Neuronal stem cell (in vitro differentiated cells): Measurements from ENCODE around the gene B9D2.

Source experiments
- DNase-seq: peaks from one replicate; pipeline ENCODE4 v3.0.0-alpha.2; 2013; ENCODE audit warnings: low spot score
- H2AFZ ChIP-seq: one replicate; pipeline ENCODE4 v1.6.1; 2013; ENCODE audit warnings: mild to moderate bottlenecking, low read length, inconsistent platforms
- H2AK5ac ChIP-seq: 2 replicates; pipeline ENCODE4 v1.6.1; 2013; ENCODE audit warnings: low read depth, mild to moderate bottlenecking, inconsistent platforms, low read length, moderate library complexity, mixed read lengths
- H2BK120ac ChIP-seq: 2 replicates; pipeline ENCODE4 v1.6.1; 2013; ENCODE audit warnings: low read depth, mild to moderate bottlenecking, inconsistent platforms, low read length, moderate library complexity, mixed read lengths
- H2BK12ac ChIP-seq: one replicate; pipeline ENCODE4 v1.6.1; 2013; ENCODE audit warnings: low read length, inconsistent platforms
- H2BK15ac ChIP-seq: 2 replicates; pipeline ENCODE4 v1.6.1; 2013; ENCODE audit warnings: mild to moderate bottlenecking, low read length, inconsistent platforms, mixed read lengths
- H2BK5ac ChIP-seq: one replicate; pipeline ENCODE4 v1.6.1; 2013; ENCODE audit warnings: inconsistent platforms, mild to moderate bottlenecking, low read length, moderate library complexity
- H3K14ac ChIP-seq: one replicate; pipeline ENCODE4 v1.6.1; 2013; ENCODE audit warnings: low read length, inconsistent platforms
- H3K18ac ChIP-seq: 2 replicates; pipeline ENCODE4 v1.6.1; 2013; ENCODE audit warnings: low read length, inconsistent platforms
- H3K23ac ChIP-seq: 2 replicates; pipeline ENCODE4 v1.6.1; 2013; ENCODE audit warnings: low read depth, mild to moderate bottlenecking, mixed read lengths, low read length, inconsistent platforms; ENCODE audit not compliant: poor library complexity
- H3K27ac ChIP-seq: replicated peaks from 3 replicates; pipeline ENCODE4 v1.5.1; 2013; ENCODE audit warnings: low read length, inconsistent platforms
- H3K27me3 ChIP-seq, 3 experiments: 2 replicates each; pipeline ENCODE4 v1.6.1; 2013; ENCODE audit warnings: low read length in 3 of 3, mild to moderate bottlenecking in 2 of 3, inconsistent platforms in 1 of 3, low read depth in 1 of 3, mixed read lengths in 1 of 3, moderate library complexity in 1 of 3; ENCODE audit not compliant: control insufficient read depth in 3 of 3, insufficient read depth in 3 of 3
- H3K36me3 ChIP-seq, 2 donors: replicated peaks in 1 of 2; 2 replicates each; pipeline ENCODE4 v1.6.1; 2013; ENCODE audit warnings: low read length in 2 of 2; ENCODE audit not compliant: control insufficient read depth in 2 of 2, insufficient read depth in 2 of 2
- H3K4ac ChIP-seq: 2 replicates; pipeline ENCODE4 v1.6.1; 2013; ENCODE audit warnings: inconsistent platforms, mild to moderate bottlenecking, low read length, moderate library complexity
- H3K4me1 ChIP-seq, 2 donors: 1 replicate in 1 of 2; 2 replicates in 1 of 2; pipeline ENCODE4 v1.6.1; 2013; ENCODE audit warnings: low read length in 2 of 2, low read depth in 1 of 2; ENCODE audit not compliant: control insufficient read depth in 2 of 2, insufficient read depth in 1 of 2
- H3K4me2 ChIP-seq: one replicate; pipeline ENCODE4 v1.6.1; 2013; ENCODE audit warnings: mild to moderate bottlenecking, low read length, inconsistent platforms; ENCODE audit not compliant: insufficient read depth, poor library complexity, severe bottlenecking
- H3K4me3 ChIP-seq, 2 donors: 2 replicates each; pipeline ENCODE4 v1.5.1; 2013; ENCODE audit warnings: low read length in 2 of 2, mild to moderate bottlenecking in 2 of 2, inconsistent platforms in 1 of 2, moderate library complexity in 1 of 2
- H3K79me1 ChIP-seq: one replicate; pipeline ENCODE4 v1.6.1; 2013; ENCODE audit warnings: low read depth, mild to moderate bottlenecking, inconsistent platforms, low read length, moderate library complexity
- H3K9ac ChIP-seq: one replicate; pipeline ENCODE4 v1.6.1; 2013; ENCODE audit warnings: mild to moderate bottlenecking, low read depth, low read length, inconsistent platforms; ENCODE audit not compliant: poor library complexity
- H3K9me3 ChIP-seq, 2 donors: replicated peaks in 1 of 2; 2 replicates each; pipeline versions ENCODE3 to v1.6.1; 2013; ENCODE audit warnings: low read length in 2 of 2, mild to moderate bottlenecking in 2 of 2, inconsistent platforms in 1 of 2, low read depth in 1 of 2, mixed read lengths in 1 of 2, moderate library complexity in 1 of 2; ENCODE audit not compliant: control insufficient read depth in 2 of 2, insufficient read depth in 1 of 2
- H4K8ac ChIP-seq: one replicate; pipeline ENCODE4 v1.6.1; 2013; ENCODE audit warnings: low read depth, mild to moderate bottlenecking, inconsistent platforms, low read length, moderate library complexity
- H4K91ac ChIP-seq: one replicate; pipeline ENCODE4 v1.6.1; 2013; ENCODE audit warnings: low read length, low read depth, mild to moderate bottlenecking, inconsistent platforms; ENCODE audit not compliant: poor library complexity
- WGBS, 2 donors: extraction: QIAGEN DNeasy Blood & Tissue Kit; methylation state at CpG; one replicate each; pipeline ENCODE4 v1.1.7; 2013; ENCODE audit warnings: missing lambda C conversion rate in 2 of 2, mixed read lengths in 1 of 2; ENCODE audit not compliant: insufficient read length in 2 of 2, insufficient replicate concordance in 1 of 2; ENCODE audit errors: extremely low coverage in 2 of 2; 5-methylcytosine and 5-hydroxymethylcytosine counted together

The B9D2 gene

GRCh38 chr19:41401483-41401882 is 37.5 kb upstream of the B9D2 start:
- no peak overlapping the region for H3K23ac ChIP-seq
- no peaks in the 10 kb centered on the region for H3K36me3 ChIP-seq
- no peak for DNase-seq
- H2BK12ac ChIP-seq, result no peak overlapping the region
- H4K8ac ChIP-seq, result no peak overlapping the region
- no peaks in the 10 kb centered on the region for H3K79me1 ChIP-seq
- H2BK5ac ChIP-seq, result no peak overlapping the region
- H2AFZ ChIP-seq, result no peak overlapping the region
- no peaks in the 10 kb centered on the region for H3K27me3 ChIP-seq
- no peak overlapping the region for H2BK120ac ChIP-seq
- no peak overlapping the region for H3K27ac ChIP-seq
- H3K18ac ChIP-seq, result no peak overlapping the region
- H3K4me3 ChIP-seq, result no peak overlapping the region
- H3K9me3 ChIP-seq, result no peaks in the 10 kb centered on the region
- no peak overlapping the region for H4K91ac ChIP-seq
- H3K4ac ChIP-seq, result no peak overlapping the region
- H3K9ac ChIP-seq, result no peak overlapping the region
- no peak overlapping the region for H2BK15ac ChIP-seq
- no peak overlapping the region for H2AK5ac ChIP-seq
- no CpG with 5 or more reads among the region's 4 CpGs for WGBS, 2 donors
- no peak overlapping the region for H3K14ac ChIP-seq
- no peak overlapping the region for H3K4me2 ChIP-seq
- peaks cover 3 to 5% of the 10 kb centered on the region in 2 donors for H3K4me1 ChIP-seq

- H3K4ac ChIP-seq, result no peak overlapping the region
- H3K14ac ChIP-seq, result no peak overlapping the region
- H3K18ac ChIP-seq, result no peak overlapping the region
- no peak overlapping the region for H2BK12ac ChIP-seq
- no peak overlapping the region for H3K27ac ChIP-seq
- DNase-seq, result no peak
- H4K91ac ChIP-seq, result no peak overlapping the region
- H2AFZ ChIP-seq, result no peak overlapping the region
- H3K9ac ChIP-seq, result no peak overlapping the region
- H3K4me1 ChIP-seq, result peaks cover 3 to 5% of the 10 kb centered on the region in 2 donors
- H4K8ac ChIP-seq, result no peak overlapping the region
- H3K36me3 ChIP-seq, result no peaks in the 10 kb centered on the region
- H3K4me2 ChIP-seq, result no peak overlapping the region
- H3K79me1 ChIP-seq, result no peaks in the 10 kb centered on the region
- H2AK5ac ChIP-seq, result no peak overlapping the region
- no peaks in the 10 kb centered on the region for H3K9me3 ChIP-seq
- WGBS, 2 donors, result no CpG with 5 or more reads among the region's 2 CpGs
- H2BK120ac ChIP-seq, result no peak overlapping the region
- no peaks in the 10 kb centered on the region for H3K27me3 ChIP-seq
- H2BK5ac ChIP-seq, result no peak overlapping the region
- H3K23ac ChIP-seq, result no peak overlapping the region
- H3K4me3 ChIP-seq, result no peak overlapping the region
- H2BK15ac ChIP-seq, result no peak overlapping the region
Observed at GRCh38 chr19:41399525-41399924, 35.6 kb upstream of the B9D2 start.

- H2BK5ac ChIP-seq, result no peak overlapping the region
- no peak overlapping the region for H4K91ac ChIP-seq
- no CpG with 5 or more reads among the region's 3 CpGs for WGBS, 2 donors
- DNase-seq, result no peak
- H3K79me1 ChIP-seq, result no peaks in the 10 kb centered on the region
- no peak overlapping the region for H3K4ac ChIP-seq
- no peak overlapping the region for H3K4me2 ChIP-seq
- peaks cover 3 to 5% of the 10 kb centered on the region in 2 donors for H3K4me1 ChIP-seq
- H2BK15ac ChIP-seq, result no peak overlapping the region
- H3K4me3 ChIP-seq, result peak overlapping the region in 1 of 2 donors; percentile 76
- H2BK120ac ChIP-seq, result no peak overlapping the region
- H3K18ac ChIP-seq, result no peak overlapping the region
- no peak overlapping the region for H3K9ac ChIP-seq
- H2BK12ac ChIP-seq, result no peak overlapping the region
- H3K9me3 ChIP-seq, result no peaks in the 10 kb centered on the region
- H3K14ac ChIP-seq, result no peak overlapping the region
- no peak overlapping the region for H3K27ac ChIP-seq
- no peak overlapping the region for H3K23ac ChIP-seq
- H2AFZ ChIP-seq, result no peak overlapping the region
- no peaks in the 10 kb centered on the region for H3K36me3 ChIP-seq
- H2AK5ac ChIP-seq, result no peak overlapping the region
- H3K27me3 ChIP-seq, result no peaks in the 10 kb centered on the region
- H4K8ac ChIP-seq, result no peak overlapping the region
Observed at GRCh38 chr19:41399091-41399490, 35.1 kb upstream of the B9D2 start.

GRCh38 chr19:41398598-41398997 is 34.6 kb upstream of the B9D2 start:
- Histone ChIP-seq H2BK5ac (no peak overlapping the region), H3K4me3 (peak overlapping the region; percentile 5 to 76), H4K8ac (no peak overlapping the region), H3K4me1 (peaks cover 3 to 5% of the 10 kb centered on the region in 2 donors), H3K18ac (no peak overlapping the region), H3K14ac (no peak overlapping the region), H3K4ac (no peak overlapping the region), H3K27ac (no peak overlapping the region), H3K9ac (no peak overlapping the region), H2AK5ac (no peak overlapping the region), H3K9me3 (no peaks in the 10 kb centered on the region), H2BK120ac (no peak overlapping the region), H2AFZ (no peak overlapping the region), H3K4me2 (peak overlapping the region; percentile 59), H3K79me1 (no peaks in the 10 kb centered on the region), H3K27me3 (no peaks in the 10 kb centered on the region), H2BK12ac (no peak overlapping the region), H3K36me3 (no peaks in the 10 kb centered on the region), H2BK15ac (no peak overlapping the region), H4K91ac (no peak overlapping the region), H3K23ac (no peak overlapping the region)
- no CpG with 5 or more reads among the region's 3 CpGs for WGBS, 2 donors
- no peak for DNase-seq
